ENCODE data around the gene GPR78. TPM values are rescaled to one million over a fixed set of nuclear protein-coding genes. Genes with fewer than 3 reads are reported as not detected.

Gene GPR78
- total RNA-seq, 1 experiment from 2014 or later, result not detected

DNA sequence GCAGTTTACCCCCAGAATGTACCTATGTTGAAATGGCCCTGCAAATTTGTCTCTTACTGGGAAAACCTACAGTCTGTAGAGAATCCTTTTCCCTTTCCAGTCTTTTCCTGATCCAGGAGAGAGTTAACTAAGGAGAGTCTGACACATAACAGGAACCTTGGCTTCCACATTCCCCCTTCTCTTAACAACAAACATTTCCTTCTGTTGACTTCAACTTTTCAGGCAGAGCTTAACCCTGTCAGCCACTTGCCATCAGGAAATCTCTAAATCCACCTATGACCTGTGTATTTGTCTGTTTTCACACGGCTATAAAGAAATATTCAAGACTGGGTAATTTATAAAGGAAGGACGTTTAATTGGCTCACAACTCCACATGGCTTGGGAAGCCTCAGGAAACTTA lies 45.6 kb upstream of the GPR78 start:
- Mint-ChIP-seq H3K27ac (ENCODE audit: unreplicated experiment) (peak overlapping the region; percentile 81), H3K9me3 (ENCODE audit: low read depth, unreplicated experiment) (no peaks in the 10 kb centered on the region), H3K4me3 (ENCODE audit: low read depth, unreplicated experiment) (peak overlapping the region; percentile 62), H3K36me3 (ENCODE audit: insufficient read depth, unreplicated experiment) (peaks cover 23% of the 10 kb centered on the region), H3K4me1 (ENCODE audit: low read depth, unreplicated experiment) (peaks cover 62% of the 10 kb centered on the region), H3K27me3 (ENCODE audit: unreplicated experiment) (no peaks in the 10 kb centered on the region)
- CTCF ChIA-PET, result interaction anchor here (1.0 kb wide), 2 partner anchors 13 to 19 kb away, joined by 3 read pairs; no protein-coding TSS in a partner anchor
- TF ChIP-seq, protein P1, sequence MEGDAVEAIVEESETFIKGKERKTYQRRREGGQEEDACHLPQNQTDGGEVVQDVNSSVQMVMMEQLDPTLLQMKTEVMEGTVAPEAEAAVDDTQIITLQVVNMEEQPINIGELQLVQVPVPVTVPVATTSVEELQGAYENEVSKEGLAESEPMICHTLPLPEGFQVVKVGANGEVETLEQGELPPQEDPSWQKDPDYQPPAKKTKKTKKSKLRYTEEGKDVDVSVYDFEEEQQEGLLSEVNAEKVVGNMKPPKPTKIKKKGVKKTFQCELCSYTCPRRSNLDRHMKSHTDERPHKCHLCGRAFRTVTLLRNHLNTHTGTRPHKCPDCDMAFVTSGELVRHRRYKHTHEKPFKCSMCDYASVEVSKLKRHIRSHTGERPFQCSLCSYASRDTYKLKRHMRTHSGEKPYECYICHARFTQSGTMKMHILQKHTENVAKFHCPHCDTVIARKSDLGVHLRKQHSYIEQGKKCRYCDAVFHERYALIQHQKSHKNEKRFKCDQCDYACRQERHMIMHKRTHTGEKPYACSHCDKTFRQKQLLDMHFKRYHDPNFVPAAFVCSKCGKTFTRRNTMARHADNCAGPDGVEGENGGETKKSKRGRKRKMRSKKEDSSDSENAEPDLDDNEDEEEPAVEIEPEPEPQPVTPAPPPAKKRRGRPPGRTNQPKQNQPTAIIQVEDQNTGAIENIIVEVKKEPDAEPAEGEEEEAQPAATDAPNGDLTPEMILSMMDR (IDR thresholded peaks at IDR 0.05; ENCODE audit: unreplicated experiment), result no peak
- DNase-seq, result no peak
- no TSS peak for BruUV-seq (replicated peaks)
- intact Hi-C loops (cut with micrococcal nuclease; ENCODE audit: unreplicated experiment), result loop anchor here (10.0 kb wide), 1 partner anchor 70 kb away; no protein-coding TSS in a partner anchor

DNA sequence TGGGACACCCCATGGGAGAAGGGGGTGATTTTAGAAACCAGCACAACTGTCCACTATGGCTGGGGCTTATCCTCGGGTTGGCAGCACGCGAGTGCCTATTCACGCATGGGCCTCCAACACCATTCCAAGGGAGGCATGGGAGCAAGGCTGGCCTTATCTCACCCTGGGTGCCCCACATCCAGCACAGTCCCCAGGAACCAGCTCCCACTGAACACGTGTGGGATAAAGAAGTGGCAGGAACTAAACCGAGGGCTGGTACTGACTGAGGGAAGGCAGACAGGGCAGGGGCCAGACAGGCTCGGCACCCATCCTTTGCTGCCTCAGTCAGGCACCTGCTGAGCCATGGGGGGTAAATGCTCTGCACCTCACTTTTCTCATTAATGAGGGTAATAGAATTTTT lies 43.7 kb upstream of the GPR78 start:
- Mint-ChIP-seq H3K9me3 (ENCODE audit: low read depth, unreplicated experiment) (no peaks in the 10 kb centered on the region), H3K4me1 (ENCODE audit: low read depth, unreplicated experiment) (peaks cover 61% of the 10 kb centered on the region), H3K4me3 (ENCODE audit: low read depth, unreplicated experiment) (no peak overlapping the region), H3K36me3 (ENCODE audit: insufficient read depth, unreplicated experiment) (peaks cover 23% of the 10 kb centered on the region), H3K27me3 (ENCODE audit: unreplicated experiment) (no peaks in the 10 kb centered on the region), H3K27ac (ENCODE audit: unreplicated experiment) (no peak overlapping the region)
- CTCF ChIA-PET, result interaction anchor here (1.1 kb wide), 1 partner anchor 24 kb away, joined by 3 read pairs; no protein-coding TSS in a partner anchor
- intact Hi-C loops (cut with micrococcal nuclease; ENCODE audit: unreplicated experiment), result loop anchor here (10.0 kb wide), 1 partner anchor 72 kb away; no protein-coding TSS in a partner anchor
- TF ChIP-seq, protein P1 (IDR thresholded peaks at IDR 0.05; ENCODE audit: unreplicated experiment), result no peak
- no TSS peak for BruUV-seq (replicated peaks)
- DNase-seq, result no peak

DNA sequence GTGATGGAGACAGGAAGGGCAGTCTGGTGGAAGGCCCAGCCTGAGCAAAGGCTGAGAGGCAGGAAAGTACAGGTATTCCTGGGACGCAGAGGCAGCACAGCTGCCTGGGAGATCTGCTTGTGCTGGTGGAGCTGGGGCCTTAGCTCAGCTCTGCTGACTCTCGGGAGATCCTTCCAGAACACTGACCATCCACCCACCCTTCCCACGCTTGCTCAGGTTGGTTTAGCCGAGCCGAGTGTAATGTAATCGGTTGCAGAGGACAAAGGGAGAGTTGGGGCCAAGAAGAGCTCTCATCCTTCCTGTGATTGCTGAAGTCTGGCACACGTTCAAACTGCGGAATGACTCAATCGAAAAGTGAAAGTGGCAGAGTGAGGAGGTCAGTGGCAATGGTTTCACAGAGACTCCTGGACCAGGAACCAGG lies 43.1 kb upstream of the GPR78 start:
- H3K27me3 Mint-ChIP-seq (ENCODE audit: unreplicated experiment), result no peaks in the 10 kb centered on the region
- DNase-seq, result peak; percentile 61
- no TSS peak for BruUV-seq (replicated peaks)
- TF ChIP-seq, protein P1 (IDR thresholded peaks at IDR 0.05; ENCODE audit: unreplicated experiment), result no peak
- peak overlapping the region; percentile 68 for H3K27ac Mint-ChIP-seq (ENCODE audit: unreplicated experiment)
- H3K9me3 Mint-ChIP-seq (ENCODE audit: low read depth, unreplicated experiment), result no peaks in the 10 kb centered on the region
- intact Hi-C loops (cut with micrococcal nuclease; ENCODE audit: unreplicated experiment), result loop anchor here (10.0 kb wide), 1 partner anchor 72 kb away; no protein-coding TSS in a partner anchor
- peaks cover 55% of the 10 kb centered on the region for H3K4me1 Mint-ChIP-seq (ENCODE audit: low read depth, unreplicated experiment)
- CTCF ChIA-PET, result interaction anchor here (0.6 to 1.1 kb wide), 3 partner anchors 24 to 66 kb away, joined by 3 to 4 read pairs (median 3); no protein-coding TSS in a partner anchor
- peaks cover 23% of the 10 kb centered on the region for H3K36me3 Mint-ChIP-seq (ENCODE audit: insufficient read depth, unreplicated experiment)
- H3K4me3 Mint-ChIP-seq (ENCODE audit: low read depth, unreplicated experiment), result no peak overlapping the region

DNA sequence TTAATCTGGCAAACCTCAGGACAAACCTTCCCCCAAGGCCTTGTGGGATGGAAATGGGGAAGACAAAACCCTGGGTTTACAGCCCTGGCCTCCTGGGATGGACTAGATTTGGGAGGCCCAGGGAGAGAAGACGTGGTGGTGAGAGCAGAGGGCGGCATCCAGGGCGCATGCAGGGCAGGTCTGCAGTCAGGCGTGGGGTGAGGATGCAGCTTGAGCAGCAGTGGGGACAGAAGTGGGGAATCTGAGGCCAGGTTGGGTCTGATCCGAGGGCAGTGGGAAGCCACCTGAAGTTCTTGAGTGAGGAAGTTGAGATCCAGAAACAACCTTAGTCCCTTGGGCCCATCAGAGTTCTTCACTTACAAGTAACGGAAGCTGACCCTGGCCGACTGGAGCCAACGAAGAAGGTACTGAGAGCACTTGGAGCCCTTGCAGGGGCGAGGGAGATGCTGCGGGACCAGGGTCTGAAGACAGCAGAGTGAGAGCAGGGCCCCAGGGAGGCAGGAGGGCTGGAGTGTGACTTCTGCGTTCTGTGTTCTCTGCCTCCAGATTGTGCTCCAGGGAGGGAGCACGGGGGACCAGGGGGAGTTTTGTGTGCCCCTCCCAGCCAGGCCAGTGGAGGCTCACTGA lies 42.0 kb upstream of the GPR78 start:
- TF ChIP-seq, protein P1 (IDR thresholded peaks at IDR 0.05; ENCODE audit: unreplicated experiment), result no peak
- peaks cover 44% of the 10 kb centered on the region for H3K4me1 Mint-ChIP-seq (ENCODE audit: low read depth, unreplicated experiment)
- no peak overlapping the region for H3K4me3 Mint-ChIP-seq (ENCODE audit: low read depth, unreplicated experiment)
- CTCF ChIA-PET, result interaction anchor here (0.5 kb wide), 1 partner anchor 282 kb away, joined by 6 read pairs; no protein-coding TSS in a partner anchor
- peaks cover 23% of the 10 kb centered on the region for H3K36me3 Mint-ChIP-seq (ENCODE audit: insufficient read depth, unreplicated experiment)
- no peaks in the 10 kb centered on the region for H3K9me3 Mint-ChIP-seq (ENCODE audit: low read depth, unreplicated experiment)
- no peaks in the 10 kb centered on the region for H3K27me3 Mint-ChIP-seq (ENCODE audit: unreplicated experiment)
- peak overlapping the region; percentile 0 for H3K27ac Mint-ChIP-seq (ENCODE audit: unreplicated experiment)
- BruUV-seq (replicated peaks), result no TSS peak
- no peak for DNase-seq
- intact Hi-C loops (cut with micrococcal nuclease; ENCODE audit: unreplicated experiment), result loop anchor here (10.0 kb wide), 1 partner anchor 73 kb away; no protein-coding TSS in a partner anchor

All from Calu3 (cell line).